Forelimb muscle (tissue), 1 donor: ENCODE measurements around the gene TRIM47. TPM values are rescaled to one million over a fixed set of nuclear protein-coding genes. Genes with fewer than 3 reads are reported as not detected.
"Not testable (repeated sequence)": the region's sequence is repeated elsewhere in the genome, so short reads cannot be mapped to it uniquely, and the experiment has no call there.

ENCODE experiments used
- DNase-seq: peaks from one replicate; pipeline ENCODE4 v3.0.0-alpha.2; 2013; ENCODE audit warnings: low read depth
- polyA plus RNA-seq: library from polyadenylated mRNA; unstranded; fragments of 120-200 nt; gene quantifications from one replicate; pipeline ENCODE4 v1.2.1, GENCODE V29; 2013; ENCODE audit not compliant: insufficient read length

Gene TRIM47
- polyA plus RNA-seq, 1 donor, result 19.3 TPM

DNA sequence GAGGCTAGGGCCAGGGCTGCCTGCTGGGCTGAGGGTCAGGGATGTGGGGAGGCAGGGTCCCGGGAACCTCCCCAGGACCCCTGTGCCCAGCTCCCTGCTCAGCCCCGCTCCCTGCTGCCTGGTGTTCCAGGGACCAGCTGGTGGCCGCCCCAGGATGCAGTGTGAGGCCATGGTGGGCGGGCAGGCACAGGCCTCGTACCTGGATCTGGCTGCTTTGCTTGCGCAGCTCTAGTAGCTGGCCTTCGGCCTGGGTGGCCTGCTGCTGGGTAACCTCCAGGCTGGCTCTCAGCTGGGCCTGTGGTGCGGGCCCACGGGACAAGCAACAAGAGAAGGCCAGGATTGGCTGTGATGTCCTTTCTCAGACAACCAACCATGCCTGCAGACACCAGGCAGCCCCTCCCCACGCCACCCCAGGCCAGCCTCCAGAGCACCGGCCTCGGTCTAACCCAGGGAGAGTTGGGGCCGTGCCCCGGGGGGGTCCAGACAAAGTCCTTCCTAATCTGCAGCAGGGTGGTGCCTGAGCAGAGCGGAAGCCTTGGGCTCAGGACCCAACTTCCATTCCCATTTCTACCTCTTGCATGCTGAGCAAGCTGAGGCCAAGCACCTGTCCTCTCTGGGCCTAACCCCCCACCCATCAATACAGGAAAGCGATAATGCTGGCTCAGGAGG, 14.3 kb upstream of the TRIM47 start:
- DNase-seq, result no peak

DNA sequence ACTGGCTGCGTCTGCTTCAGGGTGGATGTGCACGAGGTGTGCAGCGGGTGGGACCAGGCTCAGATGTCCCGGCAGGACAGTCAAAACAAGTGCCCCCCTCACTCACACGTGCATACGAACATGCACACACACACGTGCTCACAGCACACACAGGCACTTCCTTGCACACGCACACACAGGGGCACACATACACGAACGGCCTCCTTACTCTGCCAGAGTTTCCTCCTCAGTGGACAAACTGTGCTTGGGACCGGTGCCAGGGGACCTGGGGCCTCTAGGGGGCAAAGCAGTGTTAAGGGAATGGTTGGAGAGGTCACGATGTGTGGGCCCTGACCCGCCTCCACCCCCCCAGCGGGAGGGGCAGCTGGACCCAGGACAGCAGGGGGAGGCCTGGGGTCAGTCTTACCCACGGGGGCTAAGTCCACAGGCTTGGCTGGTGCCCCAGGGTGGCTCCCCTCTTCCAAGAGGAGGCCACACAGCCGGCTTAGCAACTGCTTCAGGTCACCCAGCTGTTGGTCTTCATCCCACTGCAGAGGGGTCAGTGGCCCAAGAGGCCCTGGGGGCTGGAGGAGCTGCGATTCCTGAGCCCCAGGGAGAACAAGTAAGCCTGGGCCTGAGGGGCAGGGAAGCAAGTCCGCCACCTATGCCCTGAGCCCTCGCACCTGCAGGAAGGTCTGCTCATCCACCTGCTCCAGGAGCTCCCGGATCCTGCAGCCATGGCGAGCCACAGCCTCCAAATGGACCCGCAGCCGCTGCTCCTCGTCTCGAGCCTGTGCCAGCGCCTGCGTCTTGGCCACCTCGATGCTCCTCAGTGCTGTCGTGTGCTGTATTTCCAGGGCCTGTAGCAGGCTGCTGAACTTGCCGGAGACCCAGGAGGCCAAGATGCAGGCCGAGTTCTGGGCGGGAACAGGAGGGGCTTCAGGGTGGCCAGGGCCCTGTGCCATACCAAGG, 13.5 kb upstream of the TRIM47 start:
- no peak for DNase-seq

GRCh38 chr17:75891022-75891604, 12.7 kb upstream of the TRIM47 start:
- no peak for DNase-seq

- DNase-seq, result no peak
Measured at GRCh38 chr17:75889454-75889853, 11.1 kb upstream of the TRIM47 start.

DNA sequence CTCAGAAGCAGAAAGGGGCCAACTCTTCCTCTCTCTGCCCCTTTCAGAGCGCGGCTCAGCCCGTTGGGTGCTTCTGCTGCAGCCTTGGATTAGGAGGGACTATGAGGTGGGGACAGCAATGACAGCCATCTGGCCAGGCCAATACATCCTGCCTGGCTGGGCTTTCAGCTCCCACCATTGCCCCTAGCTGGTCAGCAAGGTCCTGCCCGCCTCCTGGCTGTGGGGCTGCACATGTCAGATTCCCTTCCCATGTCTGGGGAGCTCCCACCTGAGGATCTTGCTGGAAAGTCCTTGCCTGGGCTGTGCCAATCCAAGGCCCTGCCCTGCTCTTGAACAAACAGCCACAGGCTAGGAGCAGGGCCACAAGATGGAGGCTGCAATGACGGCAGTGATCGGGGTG, 10.1 kb upstream of the TRIM47 start:
- no peak for DNase-seq

GRCh38 chr17:75885860-75886259, 7.5 kb upstream of the TRIM47 start:
- DNase-seq, result not testable (repeated sequence)

GRCh38 chr17:75885431-75885830, 7.0 kb upstream of the TRIM47 start:
- DNase-seq, result no peak

GRCh38 chr17:75881678-75882454, 3.5 kb upstream of the TRIM47 start:
- no peak for DNase-seq

GRCh38 chr17:75880266-75880665, 1.9 kb upstream of the TRIM47 start:
- no peak for DNase-seq

DNA sequence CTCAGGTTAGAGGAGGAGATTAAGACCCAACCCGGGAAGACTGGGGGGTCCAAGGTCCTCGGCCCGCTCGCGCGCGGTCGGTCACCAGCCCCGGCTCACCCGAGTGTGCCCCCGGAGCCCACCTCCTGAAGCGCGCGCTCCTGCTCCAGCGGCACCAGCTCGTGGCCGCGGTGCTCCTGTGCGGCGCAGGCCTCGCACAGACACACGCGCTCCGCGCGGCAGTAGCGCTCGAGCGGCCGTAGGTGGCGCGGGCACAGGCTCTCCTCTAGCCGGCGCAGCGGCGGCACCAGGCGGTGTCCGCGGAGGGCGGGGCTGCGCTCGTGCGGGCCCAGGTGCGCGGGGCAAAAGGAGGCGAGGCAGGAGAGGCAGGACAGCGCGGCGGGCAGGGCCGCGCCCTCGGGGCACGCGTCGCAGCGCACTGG, 618 bp downstream of the TRIM47 start:
- DNase-seq, result no peak

GRCh38 chr17:75876938-75877751, 1.2 kb downstream of the TRIM47 start:
- peak; percentile 87 for DNase-seq

DNA sequence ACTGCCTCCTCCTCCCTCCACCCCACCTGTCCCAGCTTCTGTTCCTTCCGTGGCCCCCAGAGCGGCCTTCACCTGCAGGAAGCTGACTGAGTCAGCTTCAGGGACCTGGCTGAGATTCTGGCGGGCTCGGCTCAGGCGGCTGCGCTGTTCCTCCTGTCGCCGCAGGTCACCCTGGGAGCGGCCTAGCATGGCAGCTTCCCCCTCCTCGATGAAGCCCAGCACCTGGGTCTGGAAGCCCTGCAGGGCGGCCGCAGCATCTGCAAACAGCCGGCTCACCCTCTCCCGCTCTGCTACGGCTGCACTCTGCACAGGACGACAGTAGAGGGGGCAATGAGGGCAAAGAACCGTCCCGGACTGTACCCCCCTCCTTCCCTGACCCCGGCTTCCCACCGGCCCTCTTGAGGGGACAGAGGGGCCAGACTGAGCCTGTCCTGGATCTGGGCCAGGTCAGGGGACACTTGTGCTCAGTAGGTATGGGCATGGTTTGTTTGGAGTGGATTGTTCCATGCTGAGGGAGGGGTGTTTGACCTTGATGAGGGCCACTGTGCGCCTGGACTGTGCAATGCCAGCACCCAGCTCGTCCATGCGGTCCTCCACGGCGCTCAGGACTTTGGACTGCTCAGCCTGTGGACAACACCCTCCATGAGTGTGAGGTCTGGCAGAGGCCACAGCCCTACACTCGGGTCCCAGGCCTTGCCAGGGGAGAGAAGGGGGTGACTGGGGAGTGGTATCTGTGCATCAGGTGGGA, 2.0 kb downstream of the TRIM47 start:
- no peak for DNase-seq

GRCh38 chr17:75875940-75876189, 2.5 kb downstream of the TRIM47 start:
- no peak for DNase-seq

DNA sequence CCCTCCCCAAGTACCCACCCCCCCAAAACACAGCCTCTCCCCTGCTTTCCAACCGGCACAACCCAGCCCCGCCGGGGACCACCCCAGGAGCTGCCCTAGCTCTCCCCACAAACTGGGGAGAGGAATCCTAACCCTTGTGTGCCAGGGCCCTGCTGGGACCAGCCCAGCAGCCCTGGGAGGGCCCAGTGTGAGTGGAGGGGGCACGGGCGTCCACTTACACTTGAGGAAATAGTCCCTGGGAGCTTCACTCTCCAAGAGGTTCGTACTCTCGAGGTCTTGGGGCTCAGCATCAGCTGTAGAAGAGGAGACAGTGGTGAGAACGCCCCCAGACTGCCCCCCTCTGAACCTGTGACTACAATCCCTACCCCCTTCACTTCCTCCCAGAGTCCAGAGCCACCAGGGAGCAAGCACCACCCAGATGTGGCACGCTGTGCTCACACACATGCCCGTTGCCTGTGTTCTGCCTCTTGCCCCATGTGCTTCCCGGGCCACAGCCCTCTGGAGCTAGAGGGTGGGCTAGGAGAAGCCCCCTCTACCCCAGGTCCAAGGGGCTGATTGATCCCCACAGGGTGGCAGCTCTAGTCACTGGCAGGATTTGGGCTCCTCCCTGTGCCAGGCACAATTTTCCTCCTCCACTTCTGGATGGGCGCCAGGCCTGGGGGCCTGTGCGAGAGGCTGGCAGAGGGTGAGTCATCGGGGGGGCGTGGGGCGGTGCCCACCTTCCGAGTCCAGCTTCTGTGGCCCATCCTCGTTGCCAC, 3.0 kb downstream of the TRIM47 start:
- DNase-seq, result no peak

GRCh38 chr17:75874323-75875181, 3.8 kb downstream of the TRIM47 start:
- DNase-seq, result no peak

GRCh38 chr17:75873587-75874322, 4.6 kb downstream of the TRIM47 start:
- DNase-seq, result no peak

GRCh38 chr17:75872434-75873351, 5.7 kb downstream of the TRIM47 start:
- no peak for DNase-seq
